Measurements from ENCODE around the gene IGF1R.

- TF ChIP-seq CTCF (conservative IDR thresholded peaks at IDR 0.05 in 1 of 2, IDR thresholded peaks at IDR 0.05 in 1 of 2; ENCODE audit: extremely low read depth in 1 of 2, insufficient read depth in 1 of 2, low read depth in 1 of 2, low read length in 2 of 2) (no peak), EZH2 (IDR thresholded peaks at IDR 0.05; ENCODE audit: borderline replicate concordance, low read length) (no peak)
Measured at GRCh38 chr15:98653686-98654085, 5.3 kb downstream of the IGF1R start.

All from mammary epithelial cell (primary cell).